ENCODE results near the gene PFKFB3.

DNA sequence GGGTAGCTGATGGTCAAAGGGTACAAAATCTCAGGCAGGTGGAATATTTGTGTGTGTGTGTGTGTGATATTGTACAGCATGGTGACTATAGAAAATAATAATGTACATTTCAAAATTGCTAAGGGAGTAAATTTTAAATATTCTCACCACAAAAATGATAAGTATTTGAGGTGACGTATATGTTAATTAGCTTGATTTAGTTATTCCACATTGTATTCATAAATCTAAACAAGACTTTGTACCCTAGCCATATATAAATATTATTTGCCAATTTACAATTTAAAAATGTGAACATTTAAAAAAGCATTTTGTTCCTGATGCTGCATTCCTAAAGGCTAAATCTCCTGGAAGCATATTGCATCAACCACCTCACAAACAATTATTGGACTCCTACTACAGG is 47.0 kb downstream of the PFKFB3 start:
- TF ChIP-seq, protein P1, sequence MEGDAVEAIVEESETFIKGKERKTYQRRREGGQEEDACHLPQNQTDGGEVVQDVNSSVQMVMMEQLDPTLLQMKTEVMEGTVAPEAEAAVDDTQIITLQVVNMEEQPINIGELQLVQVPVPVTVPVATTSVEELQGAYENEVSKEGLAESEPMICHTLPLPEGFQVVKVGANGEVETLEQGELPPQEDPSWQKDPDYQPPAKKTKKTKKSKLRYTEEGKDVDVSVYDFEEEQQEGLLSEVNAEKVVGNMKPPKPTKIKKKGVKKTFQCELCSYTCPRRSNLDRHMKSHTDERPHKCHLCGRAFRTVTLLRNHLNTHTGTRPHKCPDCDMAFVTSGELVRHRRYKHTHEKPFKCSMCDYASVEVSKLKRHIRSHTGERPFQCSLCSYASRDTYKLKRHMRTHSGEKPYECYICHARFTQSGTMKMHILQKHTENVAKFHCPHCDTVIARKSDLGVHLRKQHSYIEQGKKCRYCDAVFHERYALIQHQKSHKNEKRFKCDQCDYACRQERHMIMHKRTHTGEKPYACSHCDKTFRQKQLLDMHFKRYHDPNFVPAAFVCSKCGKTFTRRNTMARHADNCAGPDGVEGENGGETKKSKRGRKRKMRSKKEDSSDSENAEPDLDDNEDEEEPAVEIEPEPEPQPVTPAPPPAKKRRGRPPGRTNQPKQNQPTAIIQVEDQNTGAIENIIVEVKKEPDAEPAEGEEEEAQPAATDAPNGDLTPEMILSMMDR (IDR thresholded peaks at IDR 0.05; ENCODE audit: insufficient read depth, low read length), result no peak
- no peak for TF ChIP-seq POLR2AphosphoS5 (IDR thresholded peaks at IDR 0.05; ENCODE audit: low read depth)
- TF ChIP-seq, protein P2, sequence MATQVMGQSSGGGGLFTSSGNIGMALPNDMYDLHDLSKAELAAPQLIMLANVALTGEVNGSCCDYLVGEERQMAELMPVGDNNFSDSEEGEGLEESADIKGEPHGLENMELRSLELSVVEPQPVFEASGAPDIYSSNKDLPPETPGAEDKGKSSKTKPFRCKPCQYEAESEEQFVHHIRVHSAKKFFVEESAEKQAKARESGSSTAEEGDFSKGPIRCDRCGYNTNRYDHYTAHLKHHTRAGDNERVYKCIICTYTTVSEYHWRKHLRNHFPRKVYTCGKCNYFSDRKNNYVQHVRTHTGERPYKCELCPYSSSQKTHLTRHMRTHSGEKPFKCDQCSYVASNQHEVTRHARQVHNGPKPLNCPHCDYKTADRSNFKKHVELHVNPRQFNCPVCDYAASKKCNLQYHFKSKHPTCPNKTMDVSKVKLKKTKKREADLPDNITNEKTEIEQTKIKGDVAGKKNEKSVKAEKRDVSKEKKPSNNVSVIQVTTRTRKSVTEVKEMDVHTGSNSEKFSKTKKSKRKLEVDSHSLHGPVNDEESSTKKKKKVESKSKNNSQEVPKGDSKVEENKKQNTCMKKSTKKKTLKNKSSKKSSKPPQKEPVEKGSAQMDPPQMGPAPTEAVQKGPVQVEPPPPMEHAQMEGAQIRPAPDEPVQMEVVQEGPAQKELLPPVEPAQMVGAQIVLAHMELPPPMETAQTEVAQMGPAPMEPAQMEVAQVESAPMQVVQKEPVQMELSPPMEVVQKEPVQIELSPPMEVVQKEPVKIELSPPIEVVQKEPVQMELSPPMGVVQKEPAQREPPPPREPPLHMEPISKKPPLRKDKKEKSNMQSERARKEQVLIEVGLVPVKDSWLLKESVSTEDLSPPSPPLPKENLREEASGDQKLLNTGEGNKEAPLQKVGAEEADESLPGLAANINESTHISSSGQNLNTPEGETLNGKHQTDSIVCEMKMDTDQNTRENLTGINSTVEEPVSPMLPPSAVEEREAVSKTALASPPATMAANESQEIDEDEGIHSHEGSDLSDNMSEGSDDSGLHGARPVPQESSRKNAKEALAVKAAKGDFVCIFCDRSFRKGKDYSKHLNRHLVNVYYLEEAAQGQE (IDR thresholded peaks at IDR 0.05; ENCODE audit: insufficient replicate concordance, low read depth), result no peak
- TF ChIP-seq GABPA (IDR thresholded peaks at IDR 0.05; ENCODE audit: low read depth), result no peak

All from HL-60 (cell line).